Ishikawa (cell line): ENCODE measurements around the gene ZNF804B.

ENCODE experiments used
- EGR1 ChIP-seq: IDR thresholded peaks from 2 replicates; pipeline ENCODE4 v1.6.1; 2012
- FOXM1 ChIP-seq: IDR thresholded peaks from 2 replicates; pipeline ENCODE4 v1.6.1; 2012; ENCODE audit warnings: low read depth, borderline replicate concordance
- MAX ChIP-seq: IDR thresholded peaks from 2 replicates; pipeline ENCODE4 v1.6.1; 2012
- REST ChIP-seq: IDR thresholded peaks from 2 replicates; pipeline ENCODE4 v1.6.1; 2012; ENCODE audit warnings: low read depth, mild to moderate bottlenecking
- TAF1 ChIP-seq: IDR thresholded peaks from 2 replicates; pipeline ENCODE4 v1.6.1; 2012; ENCODE audit warnings: low read depth, mild to moderate bottlenecking

- TF ChIP-seq EGR1 (no peak), TAF1 (no peak), MAX (no peak), REST (no peak), FOXM1 (no peak)
These were observed 307.5 kb downstream of the ZNF804B start for GRCh38 chr7:89067048-89067447.
